ENCODE data around the gene PDK2. TPM values are rescaled to one million over a fixed set of nuclear protein-coding genes. Genes with fewer than 3 reads are reported as not detected.
A peak's percentile ranks its signal among the peaks of the same experiment; 100 is the strongest.

The PDK2 gene
- total and polyA plus RNA-seq, 9 of the 15 experiments (the other 6 are each of a cell fraction or from before 2014, with no cell fraction given), result 0.03 to 2.5 (median 1.4) TPM

DNA sequence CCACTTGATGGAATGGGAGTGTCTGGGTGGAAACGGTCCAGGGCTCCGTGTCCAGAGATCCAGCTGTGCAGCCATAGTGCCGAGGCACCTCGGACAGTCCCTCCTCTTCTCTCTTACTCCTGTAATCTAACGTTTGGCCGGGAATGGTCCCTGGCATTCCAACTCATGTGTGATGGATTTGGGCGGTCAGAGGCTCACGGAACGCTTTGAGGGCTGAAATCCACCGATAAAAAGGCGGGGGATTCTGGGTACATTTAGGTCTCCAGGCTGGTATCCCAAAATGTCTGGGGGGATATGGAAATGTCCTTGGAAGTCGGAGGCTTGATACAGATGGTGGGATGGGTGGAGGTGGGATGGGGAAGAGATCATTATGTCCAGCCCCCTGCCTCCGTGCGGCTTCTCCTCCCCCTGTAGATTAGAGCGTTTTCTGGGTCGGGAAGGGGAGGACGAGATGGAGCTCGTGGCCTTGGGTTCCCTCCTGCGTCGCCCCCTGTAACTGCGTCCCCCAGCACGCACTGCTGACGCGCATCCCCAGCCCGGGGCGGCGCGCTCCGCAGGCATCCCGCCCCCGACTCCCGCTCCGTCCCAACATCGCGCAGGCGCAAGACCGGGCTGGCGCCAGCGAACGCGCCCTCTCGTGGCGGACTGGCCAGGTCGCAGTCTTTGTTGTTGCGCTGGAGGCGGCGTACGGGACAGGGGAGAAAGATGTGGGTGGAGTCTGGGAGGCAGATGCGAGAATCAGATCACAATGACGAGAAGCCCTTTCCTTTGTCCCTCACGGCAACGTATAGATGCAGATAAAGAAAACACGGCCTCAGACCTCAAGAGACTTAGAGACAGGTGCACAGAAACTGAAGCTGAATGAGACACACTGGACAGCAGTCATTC, 66.1 kb downstream of the PDK2 start (continued):
- TF ChIP-seq, protein P1, sequence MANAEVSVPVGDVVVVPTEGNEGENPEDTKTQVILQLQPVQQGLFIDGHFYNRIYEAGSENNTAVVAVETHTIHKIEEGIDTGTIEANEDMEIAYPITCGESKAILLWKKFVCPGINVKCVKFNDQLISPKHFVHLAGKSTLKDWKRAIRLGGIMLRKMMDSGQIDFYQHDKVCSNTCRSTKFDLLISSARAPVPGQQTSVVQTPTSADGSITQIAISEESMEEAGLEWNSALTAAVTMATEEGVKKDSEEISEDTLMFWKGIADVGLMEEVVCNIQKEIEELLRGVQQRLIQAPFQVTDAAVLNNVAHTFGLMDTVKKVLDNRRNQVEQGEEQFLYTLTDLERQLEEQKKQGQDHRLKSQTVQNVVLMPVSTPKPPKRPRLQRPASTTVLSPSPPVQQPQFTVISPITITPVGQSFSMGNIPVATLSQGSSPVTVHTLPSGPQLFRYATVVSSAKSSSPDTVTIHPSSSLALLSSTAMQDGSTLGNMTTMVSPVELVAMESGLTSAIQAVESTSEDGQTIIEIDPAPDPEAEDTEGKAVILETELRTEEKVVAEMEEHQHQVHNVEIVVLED (CRISPR knock-in tag; IDR thresholded peaks at IDR 0.05), result 0 out of 2 replicates have a peak, but pooled peaks have one; percentile 34
- TF ChIP-seq E2F3 (CRISPR knock-in tag; IDR thresholded peaks at IDR 0.05) (no peak), YY1 (IDR thresholded peaks at IDR 0.05; ENCODE audit: borderline replicate concordance in 1 of 3, control insufficient read depth in 1 of 3, extremely low read depth in 1 of 3, insufficient read depth in 3 of 3, insufficient read length in 1 of 3, insufficient replicate concordance in 2 of 3, low read depth in 1 of 3, low read length in 2 of 3) (no peak), SIRT6 (IDR thresholded peaks at IDR 0.05; ENCODE audit: low read depth, low read length) (no peak), DPF2 (IDR thresholded peaks at IDR 0.05) (peak; percentile 35; the same call in 1 of the 2 replicates), CXXC5 (CRISPR knock-in tag; IDR thresholded peaks at IDR 0.05) (peak; percentile 81), MCM5 (IDR thresholded peaks at IDR 0.05; ENCODE audit: low read depth) (no peak), ATF7 (IDR thresholded peaks at IDR 0.05) (peak; percentile 59; the same call in 1 of the 2 replicates), ZNF586 (CRISPR knock-in tag; conservative IDR thresholded peaks at IDR 0.05) (no peak)
- TF ChIP-seq, protein P2, sequence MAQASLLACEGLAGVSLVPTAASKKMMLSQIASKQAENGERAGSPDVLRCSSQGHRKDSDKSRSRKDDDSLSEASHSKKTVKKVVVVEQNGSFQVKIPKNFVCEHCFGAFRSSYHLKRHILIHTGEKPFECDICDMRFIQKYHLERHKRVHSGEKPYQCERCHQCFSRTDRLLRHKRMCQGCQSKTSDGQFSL (CRISPR knock-in tag; IDR thresholded peaks at IDR 0.05), result no peak
- TF ChIP-seq, protein P2 (tag; IDR thresholded peaks at IDR 0.05), result no peak
- TF ChIP-seq, protein P3, sequence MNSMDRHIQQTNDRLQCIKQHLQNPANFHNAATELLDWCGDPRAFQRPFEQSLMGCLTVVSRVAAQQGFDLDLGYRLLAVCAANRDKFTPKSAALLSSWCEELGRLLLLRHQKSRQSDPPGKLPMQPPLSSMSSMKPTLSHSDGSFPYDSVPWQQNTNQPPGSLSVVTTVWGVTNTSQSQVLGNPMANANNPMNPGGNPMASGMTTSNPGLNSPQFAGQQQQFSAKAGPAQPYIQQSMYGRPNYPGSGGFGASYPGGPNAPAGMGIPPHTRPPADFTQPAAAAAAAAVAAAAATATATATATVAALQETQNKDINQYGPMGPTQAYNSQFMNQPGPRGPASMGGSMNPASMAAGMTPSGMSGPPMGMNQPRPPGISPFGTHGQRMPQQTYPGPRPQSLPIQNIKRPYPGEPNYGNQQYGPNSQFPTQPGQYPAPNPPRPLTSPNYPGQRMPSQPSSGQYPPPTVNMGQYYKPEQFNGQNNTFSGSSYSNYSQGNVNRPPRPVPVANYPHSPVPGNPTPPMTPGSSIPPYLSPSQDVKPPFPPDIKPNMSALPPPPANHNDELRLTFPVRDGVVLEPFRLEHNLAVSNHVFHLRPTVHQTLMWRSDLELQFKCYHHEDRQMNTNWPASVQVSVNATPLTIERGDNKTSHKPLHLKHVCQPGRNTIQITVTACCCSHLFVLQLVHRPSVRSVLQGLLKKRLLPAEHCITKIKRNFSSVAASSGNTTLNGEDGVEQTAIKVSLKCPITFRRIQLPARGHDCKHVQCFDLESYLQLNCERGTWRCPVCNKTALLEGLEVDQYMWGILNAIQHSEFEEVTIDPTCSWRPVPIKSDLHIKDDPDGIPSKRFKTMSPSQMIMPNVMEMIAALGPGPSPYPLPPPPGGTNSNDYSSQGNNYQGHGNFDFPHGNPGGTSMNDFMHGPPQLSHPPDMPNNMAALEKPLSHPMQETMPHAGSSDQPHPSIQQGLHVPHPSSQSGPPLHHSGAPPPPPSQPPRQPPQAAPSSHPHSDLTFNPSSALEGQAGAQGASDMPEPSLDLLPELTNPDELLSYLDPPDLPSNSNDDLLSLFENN (IDR thresholded peaks at IDR 0.05; ENCODE audit: low read depth in 2 of 2, low read length in 2 of 2), result 0 out of 4 replicates have a peak, but pooled peaks of 1 of the 2 experiments have one; percentile 23
- TF ChIP-seq, protein P4, sequence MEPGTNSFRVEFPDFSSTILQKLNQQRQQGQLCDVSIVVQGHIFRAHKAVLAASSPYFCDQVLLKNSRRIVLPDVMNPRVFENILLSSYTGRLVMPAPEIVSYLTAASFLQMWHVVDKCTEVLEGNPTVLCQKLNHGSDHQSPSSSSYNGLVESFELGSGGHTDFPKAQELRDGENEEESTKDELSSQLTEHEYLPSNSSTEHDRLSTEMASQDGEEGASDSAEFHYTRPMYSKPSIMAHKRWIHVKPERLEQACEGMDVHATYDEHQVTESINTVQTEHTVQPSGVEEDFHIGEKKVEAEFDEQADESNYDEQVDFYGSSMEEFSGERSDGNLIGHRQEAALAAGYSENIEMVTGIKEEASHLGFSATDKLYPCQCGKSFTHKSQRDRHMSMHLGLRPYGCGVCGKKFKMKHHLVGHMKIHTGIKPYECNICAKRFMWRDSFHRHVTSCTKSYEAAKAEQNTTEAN (CRISPR knock-in tag; IDR thresholded peaks at IDR 0.05), result no peak
- TF ChIP-seq, protein P5, sequence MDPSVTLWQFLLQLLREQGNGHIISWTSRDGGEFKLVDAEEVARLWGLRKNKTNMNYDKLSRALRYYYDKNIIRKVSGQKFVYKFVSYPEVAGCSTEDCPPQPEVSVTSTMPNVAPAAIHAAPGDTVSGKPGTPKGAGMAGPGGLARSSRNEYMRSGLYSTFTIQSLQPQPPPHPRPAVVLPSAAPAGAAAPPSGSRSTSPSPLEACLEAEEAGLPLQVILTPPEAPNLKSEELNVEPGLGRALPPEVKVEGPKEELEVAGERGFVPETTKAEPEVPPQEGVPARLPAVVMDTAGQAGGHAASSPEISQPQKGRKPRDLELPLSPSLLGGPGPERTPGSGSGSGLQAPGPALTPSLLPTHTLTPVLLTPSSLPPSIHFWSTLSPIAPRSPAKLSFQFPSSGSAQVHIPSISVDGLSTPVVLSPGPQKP (CRISPR knock-in tag; IDR thresholded peaks at IDR 0.05), result no peak

Measured in K562 (cell line).